ENCODE measurements around the gene RPUSD4. TPM values are rescaled to one million over a fixed set of nuclear protein-coding genes. Genes with fewer than 3 reads are reported as not detected.

Gene RPUSD4
- total and polyA plus RNA-seq, 8 donors = 14.5 to 31.4 (median 18.3) TPM

DNA sequence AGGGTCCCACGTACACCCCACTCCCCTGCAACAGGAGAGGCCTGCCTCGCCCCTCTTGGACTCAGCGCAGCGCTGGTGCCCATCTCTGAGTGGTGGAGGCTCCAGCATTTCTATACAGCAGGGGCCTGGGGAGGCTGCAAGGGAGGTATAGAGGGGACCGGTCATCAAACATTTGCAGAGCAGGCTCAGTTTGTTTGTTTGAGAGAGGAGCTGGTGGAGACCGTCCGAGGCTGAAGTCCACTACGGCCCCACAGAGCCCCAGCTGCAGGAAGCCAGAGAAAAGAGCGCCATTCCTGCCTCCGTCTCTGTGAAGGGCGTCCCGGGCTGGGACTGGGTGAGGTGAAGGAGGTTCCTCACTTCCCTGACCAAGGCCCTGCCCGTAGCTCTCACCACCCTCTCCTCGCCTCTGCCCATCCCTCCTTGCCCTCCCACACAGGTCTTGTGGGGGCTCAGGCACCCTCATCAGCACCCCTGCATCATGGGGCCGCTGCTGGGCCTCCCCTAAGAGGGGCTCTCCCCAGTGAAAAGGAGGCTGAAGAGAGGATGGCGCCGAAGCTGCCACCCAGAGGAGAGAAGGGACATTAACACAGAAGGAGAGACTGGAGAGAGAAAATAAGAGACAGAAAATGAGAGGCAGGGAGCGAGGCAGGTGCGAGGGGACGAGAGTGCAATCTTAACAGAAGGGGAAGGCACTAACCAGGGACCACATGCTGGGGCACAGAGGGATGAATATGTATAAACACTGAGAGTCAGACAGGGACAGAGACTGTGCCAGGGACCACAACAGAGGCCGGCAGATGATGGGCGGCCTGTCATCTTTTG is 24.5 kb downstream of the RPUSD4 start:
- ATAC-seq (peak in 1 of 4 donors; percentile 11), DNase-seq (peak in 2 of 6 donors; percentile 39 to 53), FAIRE-seq (no peak)
- intact Hi-C loops (cut with DNase I) = loop anchor here in 2 of 3 donors (5.0 to 10.0 kb wide), 2 partner anchors 250 to 262 kb away; no protein-coding TSS in a partner anchor
- TF ChIP-seq, protein P1, sequence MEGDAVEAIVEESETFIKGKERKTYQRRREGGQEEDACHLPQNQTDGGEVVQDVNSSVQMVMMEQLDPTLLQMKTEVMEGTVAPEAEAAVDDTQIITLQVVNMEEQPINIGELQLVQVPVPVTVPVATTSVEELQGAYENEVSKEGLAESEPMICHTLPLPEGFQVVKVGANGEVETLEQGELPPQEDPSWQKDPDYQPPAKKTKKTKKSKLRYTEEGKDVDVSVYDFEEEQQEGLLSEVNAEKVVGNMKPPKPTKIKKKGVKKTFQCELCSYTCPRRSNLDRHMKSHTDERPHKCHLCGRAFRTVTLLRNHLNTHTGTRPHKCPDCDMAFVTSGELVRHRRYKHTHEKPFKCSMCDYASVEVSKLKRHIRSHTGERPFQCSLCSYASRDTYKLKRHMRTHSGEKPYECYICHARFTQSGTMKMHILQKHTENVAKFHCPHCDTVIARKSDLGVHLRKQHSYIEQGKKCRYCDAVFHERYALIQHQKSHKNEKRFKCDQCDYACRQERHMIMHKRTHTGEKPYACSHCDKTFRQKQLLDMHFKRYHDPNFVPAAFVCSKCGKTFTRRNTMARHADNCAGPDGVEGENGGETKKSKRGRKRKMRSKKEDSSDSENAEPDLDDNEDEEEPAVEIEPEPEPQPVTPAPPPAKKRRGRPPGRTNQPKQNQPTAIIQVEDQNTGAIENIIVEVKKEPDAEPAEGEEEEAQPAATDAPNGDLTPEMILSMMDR (IDR thresholded peaks at IDR 0.05) = no peak
- Histone ChIP-seq H3K4me1 (no peaks in the 10 kb centered on the region), H3K4me3 (no peak overlapping the region), H3K36me3 (no peaks in the 10 kb centered on the region), H3K27ac (no peak overlapping the region), H3K9me3 (no peaks in the 10 kb centered on the region), H3K27me3 (no peaks in the 10 kb centered on the region)
- 78 to 84% methylated on average over 18 to 22 of the region's 22 CpGs for WGBS, 2 donors

DNA sequence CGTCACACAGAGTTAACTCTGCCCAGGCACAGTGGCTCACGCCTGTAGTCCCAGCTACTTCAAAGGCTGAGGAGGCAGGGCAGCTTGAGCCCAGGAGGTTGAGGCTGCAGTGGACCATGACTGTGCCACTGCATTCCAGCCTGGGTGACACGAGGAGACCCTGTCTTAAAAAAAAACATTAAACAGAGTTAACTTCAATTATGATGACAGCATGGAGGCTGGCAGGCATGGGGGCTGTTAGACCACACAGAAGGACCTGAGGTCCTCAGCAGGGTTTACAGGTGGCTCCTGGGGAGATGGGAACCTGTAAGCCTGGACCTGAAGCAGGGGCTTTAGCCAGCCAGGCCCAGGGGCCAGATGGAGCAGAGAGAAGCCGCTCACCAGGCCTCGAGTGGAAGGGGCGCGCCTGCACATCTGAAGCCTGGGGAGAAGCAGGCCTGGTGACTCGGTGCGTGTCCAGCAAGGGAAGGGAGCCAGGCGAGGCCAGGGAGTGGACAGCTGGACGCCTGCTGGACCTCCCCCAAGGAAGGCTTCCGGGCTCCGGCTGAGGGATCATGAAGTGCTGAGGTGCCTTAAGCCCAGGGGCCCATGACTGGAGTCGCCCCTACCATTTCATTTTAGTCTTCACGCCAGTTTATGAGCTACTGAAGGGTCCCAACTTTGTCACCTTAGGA is 25.3 kb downstream of the RPUSD4 start:
- no peaks in the 10 kb centered on the region for H3K27me3 ChIP-seq
- no peak overlapping the region for H3K4me3 ChIP-seq
- FAIRE-seq (no peak), DNase-seq (peak in 2 of 6 donors; percentile 54 to 66), ATAC-seq (peak in 2 of 4 donors; percentile 21 to 26)
- no peaks in the 10 kb centered on the region for H3K4me1 ChIP-seq
- TF ChIP-seq, protein P1 (IDR thresholded peaks at IDR 0.05) = no peak
- intact Hi-C loops (cut with DNase I) = loop anchor here in 2 of 3 donors (5.0 to 10.0 kb wide), 2 partner anchors 249 to 261 kb away; no protein-coding TSS in a partner anchor
- H3K27ac ChIP-seq = no peak overlapping the region
- no peaks in the 10 kb centered on the region for H3K36me3 ChIP-seq
- H3K9me3 ChIP-seq = no peaks in the 10 kb centered on the region
- 77 to 87% methylated on average over 13 to 15 of the region's 15 CpGs for WGBS, 2 donors

DNA sequence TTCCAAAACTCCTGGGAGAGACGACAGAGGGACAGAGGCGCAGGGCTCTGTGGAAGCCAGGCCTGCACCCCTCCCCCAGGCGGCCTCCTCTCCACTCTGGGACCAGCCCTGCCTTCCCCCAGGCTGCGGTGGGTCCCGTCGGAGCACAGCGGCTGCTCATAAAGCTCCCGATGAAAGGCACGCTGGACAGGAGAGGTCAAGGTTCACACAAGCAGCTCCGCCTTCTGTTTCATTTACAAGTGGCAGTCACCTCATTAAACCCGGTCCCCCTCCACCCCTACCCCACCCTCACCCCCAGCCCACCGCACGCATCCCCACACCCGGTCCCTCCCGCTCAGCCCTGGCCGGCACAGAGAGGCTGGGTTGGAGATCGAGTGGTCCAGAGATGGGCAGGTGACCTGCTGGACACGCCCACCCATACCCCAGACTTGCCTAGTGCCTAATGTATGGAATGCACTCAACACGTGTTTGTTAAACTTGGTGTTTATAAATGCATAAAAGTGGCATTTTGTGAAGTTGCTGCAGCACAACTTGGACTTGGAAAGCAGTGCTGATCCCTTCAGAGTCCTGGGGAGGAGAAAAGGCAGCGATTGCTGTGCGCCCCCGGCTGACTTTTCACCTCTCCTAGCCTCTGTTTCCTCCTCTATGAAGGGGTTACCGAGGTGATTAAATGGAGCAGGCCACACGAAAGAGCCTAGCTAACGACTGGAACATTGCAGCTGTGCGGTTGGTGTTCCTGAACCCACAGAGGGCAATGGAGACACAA is 26.0 kb downstream of the RPUSD4 start:
- H3K27me3 ChIP-seq = no peaks in the 10 kb centered on the region
- intact Hi-C loops (cut with DNase I) = loop anchor here in 2 of 3 donors (5.0 to 10.0 kb wide), 2 partner anchors 248 to 261 kb away; no protein-coding TSS in a partner anchor
- FAIRE-seq (no peak), DNase-seq (peak in 1 of 6 donors; percentile 36), ATAC-seq (no peak)
- H3K27ac ChIP-seq = no peak overlapping the region
- no peak overlapping the region for H3K4me3 ChIP-seq
- no peaks in the 10 kb centered on the region for H3K36me3 ChIP-seq
- TF ChIP-seq, protein P1 (IDR thresholded peaks at IDR 0.05) = no peak
- 81% methylated on average over 26 of the region's 26 CpGs for WGBS, 2 donors
- H3K4me1 ChIP-seq = no peaks in the 10 kb centered on the region
- H3K9me3 ChIP-seq = no peaks in the 10 kb centered on the region

DNA sequence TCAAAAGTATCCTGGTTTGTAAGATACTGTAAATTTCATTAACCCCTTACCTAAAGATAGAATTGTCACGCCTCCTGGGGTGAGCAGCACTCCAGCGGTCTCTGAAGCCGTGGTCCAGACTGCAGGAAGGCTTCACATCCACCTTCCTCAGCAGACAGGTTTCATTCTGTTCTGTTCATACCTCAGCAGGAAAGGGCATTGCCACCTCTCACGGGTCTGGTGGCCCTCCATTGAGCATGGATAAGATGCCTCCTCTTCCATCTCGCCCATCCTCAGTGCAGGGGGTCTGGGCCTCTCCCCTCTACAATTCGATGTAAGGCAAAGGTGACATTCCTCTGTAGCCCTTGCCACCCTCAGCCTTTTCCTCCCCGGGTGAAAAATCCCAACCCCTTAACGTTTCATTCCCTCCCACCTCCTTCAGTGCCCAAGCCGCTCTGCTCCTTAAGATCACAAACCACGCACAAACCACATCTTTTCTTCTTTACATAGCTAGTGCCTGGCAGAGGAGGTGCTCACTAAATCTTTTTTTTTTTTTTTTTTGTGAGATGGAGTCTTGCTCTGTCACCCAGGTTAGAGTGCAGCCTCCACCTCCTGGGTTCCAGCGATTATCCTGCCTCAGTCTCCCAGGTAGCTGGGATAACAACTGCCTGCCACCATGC is 28.5 kb downstream of the RPUSD4 start:
- no peaks in the 10 kb centered on the region for H3K9me3 ChIP-seq
- H3K4me1 ChIP-seq = no peaks in the 10 kb centered on the region
- FAIRE-seq (no peak), DNase-seq (peak in 1 of 6 donors; percentile 29), ATAC-seq (no peak)
- TF ChIP-seq, protein P1 (IDR thresholded peaks at IDR 0.05) = no peak
- intact Hi-C loops (cut with DNase I) = loop anchor here in 1 of 3 donors (10.0 kb wide), 1 partner anchor 258 kb away; no protein-coding TSS in a partner anchor
- H3K36me3 ChIP-seq = no peaks in the 10 kb centered on the region
- no peak overlapping the region for H3K4me3 ChIP-seq
- no peaks in the 10 kb centered on the region for H3K27me3 ChIP-seq
- 83 to 94% methylated on average over 11 of the region's 11 CpGs for WGBS, 2 donors
- no peak overlapping the region for H3K27ac ChIP-seq

Measured in pancreas (tissue), 10 donors.